Heart left ventricle (tissue), 16 donors: ENCODE results near the gene CCDC93. TPM values are rescaled to one million over a fixed set of nuclear protein-coding genes. Genes with fewer than 3 reads are reported as not detected.

Source experiments
- ATAC-seq, 4 donors: fragments of 200-7000 bp; cut with Tn5 transposase; one replicate each; pipeline ENCODE4 v1.9.1; 2020 to 2022; ENCODE audit warnings: moderate library complexity in 4 of 4, mild to moderate bottlenecking in 3 of 4, moderate number of reproducible peaks in 1 of 4
- DNase-seq, 5 donors: peaks; one replicate each; pipeline ENCODE4 v3.0.0-alpha.2; 2020
- H3K27ac ChIP-seq, 12 donors: fragments of 200-600 bp; sonication (generic) in 4 of 12; one replicate each; pipeline versions ENCODE4 v1.5.0 to v1.8.0; 2016 to 2022; ENCODE audit warnings: mild to moderate bottlenecking in 2 of 12
- H3K27me3 ChIP-seq, 9 donors: fragments of 200-600 bp; sonication (generic) in 2 of 9; one replicate each; pipeline versions ENCODE4 v1.5.1 to v1.8.0; 2016 to 2022; ENCODE audit warnings: mild to moderate bottlenecking in 3 of 9
- H3K36me3 ChIP-seq, 9 donors: fragments of 200-600 bp; sonication (generic) in 2 of 9; one replicate each; pipeline versions ENCODE4 v1.5.0 to v1.8.0; 2018 to 2022; ENCODE audit warnings: mild to moderate bottlenecking in 2 of 9
- H3K4me1 ChIP-seq, 12 donors: fragments of 200-600 bp; sonication (generic) in 4 of 12; one replicate each; pipeline versions ENCODE4 v1.5.0 to v1.8.0; 2016 to 2022; ENCODE audit warnings: mild to moderate bottlenecking in 3 of 12
- H3K4me3 ChIP-seq, 12 donors: fragments of 200-600 bp; sonication (generic) in 4 of 12; one replicate each; pipeline versions ENCODE4 v1.5.0 to v1.8.0; 2017 to 2022; ENCODE audit warnings: mild to moderate bottlenecking in 9 of 12, moderate library complexity in 4 of 12
- H3K9me3 ChIP-seq, 12 donors: fragments of 200-600 bp; sonication (generic) in 4 of 12; one replicate each; pipeline versions ENCODE4 v1.5.0 to v1.8.0; 2016 to 2022; ENCODE audit warnings: mild to moderate bottlenecking in 1 of 12
- POLR2A ChIP-seq, 2 donors: fragments of 450-650 bp; IDR thresholded peaks; one replicate each; pipeline ENCODE4 v1.6.1; 2017; ENCODE audit warnings: antibody characterized with exemption in 2 of 2, mild to moderate bottlenecking in 2 of 2, moderate library complexity in 2 of 2
- WGBS, 4 donors: extraction: QIAGEN DNeasy Blood & Tissue Kit in 2 of 4; methylation state at CpG; one replicate each; pipeline versions ENCODE4 v1.1.5 to v1.1.7; 2013 to 2018; 5-methylcytosine and 5-hydroxymethylcytosine counted together
- intact Hi-C, 10 donors: fragments of 100-400 bp; cut with DNase I; formaldehyde crosslinking; loops; one replicate each; pipeline versions ENCODE4 v1.11.1 to v1.14.2; 2022
- polyA plus RNA-seq, 2 donors: library from polyadenylated mRNA; stranded (reverse); fragments of 200-250 nt; gene quantifications; one replicate each; pipeline ENCODE4 v1.2.3, GENCODE V29; 2013
- total RNA-seq, 9 donors: library from RNA; depleted of rRNA in 2 of 9; stranded (reverse); fragments of >200 nt in 2 of 9; fragmentation: NEBNext Ultra II Directional in 3 of 9; extraction: Animal tissue kit (Norgen Biotek cat#: 25700) in 3 of 9; gene quantifications; one replicate each; pipeline versions ENCODE4 v1.1.0 to v1.2.4, GENCODE V29; 2016 to 2023
- TF ChIP-seq, protein P1 (sequence below), 12 donors: fragments of 200-600 bp; sonication (generic) in 4 of 12; IDR thresholded peaks; one replicate each; pipeline versions ENCODE4 v1.5.0 to v1.8.0; 2018 to 2022; ENCODE audit warnings: antibody characterized with exemption in 12 of 12, mild to moderate bottlenecking in 5 of 12
- donor health status: ischemic (EF 13 %, LVEDD 7.1; RV severe dilation, severe dysfunction).
- donor health status: healthy with polysubstance abuse.
- donor health status: DM: no; HTN: yes; CAD: no.
- donor health status: DM: no; HTN: no; CAD: no.
- donor health status: ischemic (EF 25% LVEDD 6.9; RV normal size, moderate dysfunction).
- donor health status: ischemic (EF 25% LVEDD 5.7; RV mildly dilated, moderate dysfunction).
- donor health status: healthy.
- donor health status: DM: yes; HTN: yes; CAD: no.
- donor health status: ischemic (EF 35%, LVEDD 5.7; RV mildly dilated, moderate dysfunction).
- donor health status: nonischemic (EF 11% LVEDD 7.7; RV severe dilation, severe dysfunction).
- donor health status: DM: yes; HTN: yes; CAD: no.
- donor health status: PGD.
- donor health status: ischemic (EF 29% LVEDD 5.4; RV normal size, mild dysfunction).
- donor health status: nonischemic (EF 23%, LVEDD 6.1; RV moderate dilation, normal function).

Gene CCDC93
- total and polyA plus RNA-seq, 11 donors: 11.0 to 47.6 (median 31.8) TPM

DNA sequence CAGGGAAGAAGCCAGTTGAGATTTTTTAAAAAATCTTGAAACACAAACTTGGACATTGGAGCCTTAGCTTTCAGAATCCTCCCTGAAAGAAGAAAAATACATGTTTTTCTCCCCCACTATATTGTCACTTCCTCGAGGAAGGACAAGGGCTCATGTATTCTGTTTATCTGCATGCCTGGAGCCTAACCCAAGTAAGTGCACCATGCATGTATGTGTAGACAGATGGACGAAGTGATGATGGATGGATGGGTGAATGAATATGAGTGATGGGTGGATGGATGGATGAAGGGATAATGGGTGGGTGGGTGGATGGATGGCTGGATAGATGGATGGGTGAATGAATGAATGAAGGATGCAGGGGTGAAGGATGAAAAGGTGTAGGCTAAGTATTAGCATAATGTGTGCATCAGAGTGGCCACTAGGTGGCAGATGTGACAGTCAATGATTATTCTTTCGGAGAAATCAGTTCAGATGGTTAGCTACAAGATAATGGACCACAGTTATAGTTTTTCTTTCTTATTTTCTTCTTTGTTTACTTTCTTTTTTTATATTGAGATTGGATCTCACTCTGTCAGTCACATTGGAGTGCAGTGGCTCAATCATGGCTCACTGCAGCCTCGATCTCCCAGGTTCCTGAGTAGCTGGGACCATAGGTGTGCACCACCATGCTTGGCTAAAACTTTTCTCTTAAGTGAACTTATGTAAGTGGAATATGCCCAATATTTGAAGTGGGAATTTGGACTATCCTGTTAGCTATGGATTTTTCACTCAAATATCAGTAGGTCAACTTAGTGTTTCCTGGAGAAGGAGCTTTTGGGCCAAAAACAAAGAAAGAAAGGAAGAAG, 18.5 kb upstream of the CCDC93 start:
- no peak for TF ChIP-seq POLR2A (IDR thresholded peaks at IDR 0.05)
- TF ChIP-seq, protein P1, sequence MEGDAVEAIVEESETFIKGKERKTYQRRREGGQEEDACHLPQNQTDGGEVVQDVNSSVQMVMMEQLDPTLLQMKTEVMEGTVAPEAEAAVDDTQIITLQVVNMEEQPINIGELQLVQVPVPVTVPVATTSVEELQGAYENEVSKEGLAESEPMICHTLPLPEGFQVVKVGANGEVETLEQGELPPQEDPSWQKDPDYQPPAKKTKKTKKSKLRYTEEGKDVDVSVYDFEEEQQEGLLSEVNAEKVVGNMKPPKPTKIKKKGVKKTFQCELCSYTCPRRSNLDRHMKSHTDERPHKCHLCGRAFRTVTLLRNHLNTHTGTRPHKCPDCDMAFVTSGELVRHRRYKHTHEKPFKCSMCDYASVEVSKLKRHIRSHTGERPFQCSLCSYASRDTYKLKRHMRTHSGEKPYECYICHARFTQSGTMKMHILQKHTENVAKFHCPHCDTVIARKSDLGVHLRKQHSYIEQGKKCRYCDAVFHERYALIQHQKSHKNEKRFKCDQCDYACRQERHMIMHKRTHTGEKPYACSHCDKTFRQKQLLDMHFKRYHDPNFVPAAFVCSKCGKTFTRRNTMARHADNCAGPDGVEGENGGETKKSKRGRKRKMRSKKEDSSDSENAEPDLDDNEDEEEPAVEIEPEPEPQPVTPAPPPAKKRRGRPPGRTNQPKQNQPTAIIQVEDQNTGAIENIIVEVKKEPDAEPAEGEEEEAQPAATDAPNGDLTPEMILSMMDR (IDR thresholded peaks at IDR 0.05): peak; percentile 58 to 84 (median 74)
- DNase-seq (no peak), ATAC-seq (peak in 1 of 4 donors; percentile 33)
- Histone ChIP-seq H3K27me3 (peaks cover 0 to 30% (median 8%) of the 10 kb centered on the region in 9 donors), H3K4me3 (no peak overlapping the region), H3K36me3 (no peaks in the 10 kb centered on the region), H3K9me3 (peaks cover 0 to 14% (median 0%) of the 10 kb centered on the region in 12 donors), H3K4me1 (no peaks in the 10 kb centered on the region), H3K27ac (no peak overlapping the region)
- WGBS, 4 donors: 33 to 38% (median 37%) methylated on average over 4 of the region's 4 CpGs
- intact Hi-C loops: loop anchor here in 2 of 10 donors (5.0 kb wide), 2 partner anchors 830 to 835 kb away; no protein-coding TSS in a partner anchor

DNA sequence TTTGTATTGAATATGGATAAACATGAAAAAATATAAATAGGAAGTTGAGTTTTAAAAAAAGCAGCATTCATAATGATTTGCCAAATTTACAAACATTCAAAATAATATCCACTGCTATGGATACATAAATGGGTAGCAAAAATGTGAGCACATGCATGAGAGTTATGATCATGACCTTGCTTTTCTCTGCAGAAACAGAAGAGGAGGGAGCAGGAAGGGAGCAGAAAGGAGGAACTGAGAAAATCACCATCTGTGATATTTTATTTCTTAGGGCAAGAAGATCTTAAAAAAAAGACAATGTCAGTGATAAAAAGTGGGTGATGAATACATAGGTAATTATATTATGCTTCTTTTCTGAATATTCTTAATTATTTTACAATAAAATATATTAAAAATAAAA, 17.7 kb upstream of the CCDC93 start:
- H3K36me3 ChIP-seq: no peaks in the 10 kb centered on the region
- intact Hi-C loops: loop anchor here in 2 of 10 donors (5.0 kb wide), 2 partner anchors 831 to 836 kb away; no protein-coding TSS in a partner anchor
- ATAC-seq: no peak
- no peak overlapping the region for H3K27ac ChIP-seq
- TF ChIP-seq, protein P1 (IDR thresholded peaks at IDR 0.05): no peak
- no peak for TF ChIP-seq POLR2A (IDR thresholded peaks at IDR 0.05)
- no peak for DNase-seq
- H3K9me3 ChIP-seq: peaks cover 0 to 13% (median 0%) of the 10 kb centered on the region in 12 donors
- peaks cover 0 to 33% (median 8%) of the 10 kb centered on the region in 9 donors for H3K27me3 ChIP-seq
- no peak overlapping the region for H3K4me3 ChIP-seq
- H3K4me1 ChIP-seq: no peaks in the 10 kb centered on the region

DNA sequence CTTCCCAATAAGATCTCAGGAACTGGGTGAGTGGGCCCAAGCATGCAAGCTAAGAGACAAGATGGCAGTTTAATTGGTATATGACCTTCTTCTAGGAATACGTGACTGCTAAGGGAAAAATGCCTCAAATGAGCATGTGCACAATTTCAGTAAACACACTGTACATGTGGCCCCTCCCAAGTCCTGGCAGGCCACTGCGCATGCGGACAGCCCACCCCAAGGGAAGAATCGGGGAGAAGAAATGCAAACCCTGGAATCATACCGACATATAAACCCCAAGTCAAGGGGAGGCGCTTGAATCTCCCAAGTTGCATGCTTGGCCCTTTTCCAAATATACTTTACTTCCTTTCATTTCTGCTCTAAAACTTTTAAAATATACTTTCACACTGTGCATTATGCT, 15.2 kb upstream of the CCDC93 start:
- DNase-seq (no peak), ATAC-seq (no peak)
- no peak overlapping the region for H3K4me3 ChIP-seq
- no peaks in the 10 kb centered on the region for H3K9me3 ChIP-seq
- no peak overlapping the region for H3K27ac ChIP-seq
- WGBS, 4 donors: 85 to 94% (median 93%) methylated on average over 6 of the region's 6 CpGs
- no peaks in the 10 kb centered on the region for H3K36me3 ChIP-seq
- TF ChIP-seq, protein P1 (IDR thresholded peaks at IDR 0.05): no peak
- TF ChIP-seq POLR2A (IDR thresholded peaks at IDR 0.05): no peak
- intact Hi-C loops: no loop called here
- H3K4me1 ChIP-seq: no peaks in the 10 kb centered on the region
- peaks cover 0 to 32% (median 3%) of the 10 kb centered on the region in 9 donors for H3K27me3 ChIP-seq

DNA sequence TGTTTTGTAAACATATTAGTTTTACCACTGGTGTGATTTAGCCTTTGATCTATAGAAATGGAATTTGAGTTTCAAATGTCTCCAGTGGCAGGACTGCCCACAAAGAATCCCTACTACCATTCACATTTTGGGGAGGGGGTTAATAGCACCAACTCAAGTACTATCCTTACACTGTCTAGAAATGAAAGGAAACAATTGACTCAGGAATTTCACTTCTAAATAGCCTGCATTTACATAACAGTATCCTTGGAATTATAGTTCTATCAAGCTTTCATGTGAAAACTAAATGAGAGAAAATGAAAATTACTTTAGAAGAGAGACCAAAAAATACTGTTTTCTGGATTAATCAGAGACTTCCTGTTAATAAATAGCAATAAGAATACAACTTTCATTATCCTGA, 7.5 kb upstream of the CCDC93 start:
- no peak for ATAC-seq
- Histone ChIP-seq H3K27me3 (peaks cover 0 to 8% (median 0%) of the 10 kb centered on the region in 9 donors), H3K4me3 (no peak overlapping the region), H3K36me3 (no peaks in the 10 kb centered on the region), H3K4me1 (no peaks in the 10 kb centered on the region), H3K27ac (no peak overlapping the region), H3K9me3 (no peaks in the 10 kb centered on the region)
- intact Hi-C loops: no loop called here
- TF ChIP-seq, protein P1 (IDR thresholded peaks at IDR 0.05): no peak
- no peak for TF ChIP-seq POLR2A (IDR thresholded peaks at IDR 0.05)
- DNase-seq: no peak
